HG03135 (cell line): Measurements from ENCODE around the gene METTL21A.

ENCODE experiments used
- ATAC-seq: cut with Tn5 transposase; IDR thresholded peaks from one replicate; pipeline ENCODE4 v1.9.1; 2021; ENCODE audit warnings: mild to moderate bottlenecking, moderate library complexity; ENCODE audit not compliant: unreplicated experiment

Gene METTL21A

DNA sequence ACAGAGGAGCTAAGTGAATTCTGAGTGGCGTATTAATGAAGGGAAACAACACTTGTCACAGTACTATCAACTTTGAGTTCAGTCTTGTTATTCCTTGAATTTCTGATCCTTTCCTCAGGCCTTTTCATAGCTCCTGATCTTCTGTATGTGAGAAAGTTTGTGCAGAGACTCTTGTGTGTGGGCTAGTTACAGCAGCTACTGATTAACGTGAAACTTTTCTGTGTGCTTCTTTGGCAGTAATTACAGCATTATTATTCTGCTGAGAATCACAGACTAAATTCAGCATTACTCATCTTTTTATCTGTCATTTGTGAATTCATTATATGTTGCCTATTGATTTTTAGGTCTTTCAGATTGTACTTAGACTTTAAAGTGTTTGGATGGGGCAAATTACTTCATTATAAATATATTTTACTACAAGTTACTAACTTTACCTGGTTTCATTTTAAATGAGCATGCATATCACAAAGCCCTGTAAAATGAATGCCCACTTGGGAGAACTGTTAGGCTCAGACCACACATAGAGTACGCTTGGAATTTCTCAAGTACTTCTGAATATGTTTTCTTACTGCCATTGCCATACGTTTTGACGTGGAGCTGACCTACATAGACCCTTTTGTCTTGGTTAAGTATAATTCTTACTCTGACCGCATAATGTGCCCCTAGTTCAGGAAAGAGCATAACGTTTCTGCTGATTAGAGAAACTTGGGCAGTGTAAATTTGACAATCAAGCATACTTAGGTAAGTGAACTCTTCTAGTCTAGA lies 59.3 kb downstream of the METTL21A start:
- ATAC-seq, result no peak
